Astrocyte (in vitro differentiated cells and primary cell): ENCODE results near the gene CDKAL1. TPM values are rescaled to one million over a fixed set of nuclear protein-coding genes. Genes with fewer than 3 reads are reported as not detected.

Experiments
- DNase-seq: peaks from one replicate; pipeline ENCODE4 v3.0.0-alpha.2; 2010; ENCODE audit warnings: low read depth
- FAIRE-seq: peaks from 2 replicates; lab custom pipeline; 2011; peaks lifted over from hg19 to GRCh38; lab: Jason Lieb, UNC
- H2AFZ ChIP-seq: 2 replicates; pipeline ENCODE4 v1.6.0; 2012; ENCODE audit warnings: low read depth, low read length, inconsistent platforms
- H3K27ac ChIP-seq: 2 replicates; pipeline ENCODE4 v1.5.1; 2011; ENCODE audit warnings: low read depth, low read length, inconsistent platforms
- H3K27me3 ChIP-seq: 2 replicates; pipeline ENCODE4 v1.6.0; 2011; ENCODE audit warnings: low read length, inconsistent platforms; ENCODE audit not compliant: insufficient read depth
- H3K36me3 ChIP-seq: 2 replicates; pipeline ENCODE4 v1.5.1; 2011; ENCODE audit warnings: low read length, inconsistent platforms; ENCODE audit not compliant: insufficient read depth
- H3K4me1 ChIP-seq: 2 replicates; pipeline ENCODE4 v1.5.1; 2011; ENCODE audit warnings: low read length, inconsistent platforms; ENCODE audit not compliant: insufficient read depth
- H3K4me2 ChIP-seq: 2 replicates; pipeline ENCODE4 v1.6.0; 2012; ENCODE audit warnings: low read length, inconsistent platforms
- H3K4me3 ChIP-seq: 2 replicates; pipeline ENCODE4 v1.5.1; 2011; ENCODE audit warnings: low read depth, mild to moderate bottlenecking, low read length, inconsistent platforms; ENCODE audit not compliant: insufficient read depth
- H3K79me2 ChIP-seq: 2 replicates; pipeline ENCODE4 v1.6.0; 2012; ENCODE audit warnings: mild to moderate bottlenecking, low read length, inconsistent platforms; ENCODE audit not compliant: insufficient read depth
- H3K9ac ChIP-seq: 2 replicates; pipeline ENCODE4 v1.6.0; 2012; ENCODE audit warnings: mild to moderate bottlenecking, low read length, inconsistent platforms
- H3K9me3 ChIP-seq: 2 replicates; pipeline ENCODE4 v1.5.1; 2012; ENCODE audit warnings: low read depth, mild to moderate bottlenecking, low read length, inconsistent platforms; ENCODE audit not compliant: insufficient read depth
- H4K20me1 ChIP-seq: 2 replicates; pipeline ENCODE4 v1.6.0; 2012; ENCODE audit warnings: low read length, inconsistent platforms; ENCODE audit not compliant: insufficient read depth
- H3K27ac Mint-ChIP-seq: one replicate; pipeline ENCODE4 v1.8.0; 2021; ENCODE audit warnings: mild to moderate bottlenecking, mixed read lengths; ENCODE audit not compliant: unreplicated experiment
- H3K27me3 Mint-ChIP-seq: one replicate; pipeline ENCODE4 v1.8.0; 2021; ENCODE audit warnings: low read depth, mixed read lengths; ENCODE audit not compliant: unreplicated experiment
- H3K36me3 Mint-ChIP-seq: one replicate; pipeline ENCODE4 v1.8.0; 2021; ENCODE audit warnings: low read depth, mixed read lengths; ENCODE audit not compliant: unreplicated experiment
- H3K4me1 Mint-ChIP-seq: one replicate; pipeline ENCODE4 v1.8.0; 2021; ENCODE audit warnings: low read depth, mixed read lengths; ENCODE audit not compliant: unreplicated experiment
- H3K4me3 Mint-ChIP-seq: one replicate; pipeline ENCODE4 v1.8.0; 2021; ENCODE audit warnings: mild to moderate bottlenecking, moderate library complexity, mixed read lengths; ENCODE audit not compliant: unreplicated experiment
- H3K9me3 Mint-ChIP-seq: one replicate; pipeline ENCODE4 v1.8.0; 2021; ENCODE audit warnings: mild to moderate bottlenecking, mixed read lengths; ENCODE audit not compliant: unreplicated experiment
- EZH2 ChIP-seq: IDR thresholded peaks from 2 replicates; pipeline ENCODE4 v1.6.1; 2012; ENCODE audit warnings: mild to moderate bottlenecking, low read length, inconsistent platforms; ENCODE audit not compliant: insufficient read depth
- total RNA-seq: library from RNA; stranded (reverse); gene quantifications from 2 replicates; pipeline ENCODE4 v1.2.1, GENCODE V29; 2021
- TF ChIP-seq, protein P1 (sequence below): IDR thresholded peaks from 2 replicates; pipeline ENCODE4 v1.5.1; 2011; ENCODE audit warnings: low read depth, mild to moderate bottlenecking, inconsistent platforms, low read length, moderate library complexity; ENCODE audit not compliant: insufficient read depth

The CDKAL1 gene
- total RNA-seq, 1 donor from 2014 or later = 13.7 TPM

GRCh38 chr6:20684474-20684873 lies 150.2 kb downstream of the CDKAL1 start:
- Mint-ChIP-seq H3K36me3 (no peaks in the 10 kb centered on the region), H3K4me1 (peaks cover 16% of the 10 kb centered on the region), H3K4me3 (no peak overlapping the region), H3K27me3 (no peaks in the 10 kb centered on the region), H3K9me3 (no peaks in the 10 kb centered on the region), H3K27ac (no peak overlapping the region)
- H3K4me3 ChIP-seq = no peak overlapping the region
- H2AFZ ChIP-seq = no peak overlapping the region
- no peak overlapping the region for H3K9ac ChIP-seq
- H3K9me3 ChIP-seq = no peaks in the 10 kb centered on the region
- no peaks in the 10 kb centered on the region for H3K36me3 ChIP-seq
- H4K20me1 ChIP-seq = no peaks in the 10 kb centered on the region
- DNase-seq = no peak
- H3K79me2 ChIP-seq = peaks cover 8% of the 10 kb centered on the region
- no peaks in the 10 kb centered on the region for H3K27me3 ChIP-seq
- peaks cover 4% of the 10 kb centered on the region for H3K4me1 ChIP-seq
- no peak overlapping the region for H3K27ac ChIP-seq
- no peak for FAIRE-seq
- H3K4me2 ChIP-seq = no peak overlapping the region
- TF ChIP-seq, protein P1, sequence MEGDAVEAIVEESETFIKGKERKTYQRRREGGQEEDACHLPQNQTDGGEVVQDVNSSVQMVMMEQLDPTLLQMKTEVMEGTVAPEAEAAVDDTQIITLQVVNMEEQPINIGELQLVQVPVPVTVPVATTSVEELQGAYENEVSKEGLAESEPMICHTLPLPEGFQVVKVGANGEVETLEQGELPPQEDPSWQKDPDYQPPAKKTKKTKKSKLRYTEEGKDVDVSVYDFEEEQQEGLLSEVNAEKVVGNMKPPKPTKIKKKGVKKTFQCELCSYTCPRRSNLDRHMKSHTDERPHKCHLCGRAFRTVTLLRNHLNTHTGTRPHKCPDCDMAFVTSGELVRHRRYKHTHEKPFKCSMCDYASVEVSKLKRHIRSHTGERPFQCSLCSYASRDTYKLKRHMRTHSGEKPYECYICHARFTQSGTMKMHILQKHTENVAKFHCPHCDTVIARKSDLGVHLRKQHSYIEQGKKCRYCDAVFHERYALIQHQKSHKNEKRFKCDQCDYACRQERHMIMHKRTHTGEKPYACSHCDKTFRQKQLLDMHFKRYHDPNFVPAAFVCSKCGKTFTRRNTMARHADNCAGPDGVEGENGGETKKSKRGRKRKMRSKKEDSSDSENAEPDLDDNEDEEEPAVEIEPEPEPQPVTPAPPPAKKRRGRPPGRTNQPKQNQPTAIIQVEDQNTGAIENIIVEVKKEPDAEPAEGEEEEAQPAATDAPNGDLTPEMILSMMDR = no peak
- TF ChIP-seq EZH2 = no peak

- Mint-ChIP-seq H3K4me3 (no peak overlapping the region), H3K9me3 (no peaks in the 10 kb centered on the region), H3K36me3 (no peaks in the 10 kb centered on the region), H3K27ac (no peak overlapping the region), H3K4me1 (peaks cover 18% of the 10 kb centered on the region), H3K27me3 (no peaks in the 10 kb centered on the region)
- no peak overlapping the region for H3K27ac ChIP-seq
- no peaks in the 10 kb centered on the region for H4K20me1 ChIP-seq
- H3K36me3 ChIP-seq = no peaks in the 10 kb centered on the region
- DNase-seq (no peak), FAIRE-seq (no peak)
- no peak for TF ChIP-seq EZH2
- TF ChIP-seq, protein P1 = no peak
- H3K4me3 ChIP-seq = no peak overlapping the region
- no peaks in the 10 kb centered on the region for H3K27me3 ChIP-seq
- no peak overlapping the region for H3K9ac ChIP-seq
- H3K4me1 ChIP-seq = peaks cover 4% of the 10 kb centered on the region
- no peak overlapping the region for H2AFZ ChIP-seq
- peaks cover 8% of the 10 kb centered on the region for H3K79me2 ChIP-seq
- H3K9me3 ChIP-seq = no peaks in the 10 kb centered on the region
- no peak overlapping the region for H3K4me2 ChIP-seq
Observed at GRCh38 chr6:20686142-20686541, 151.9 kb downstream of the CDKAL1 start.

GRCh38 chr6:20687494-20687893 lies 153.2 kb downstream of the CDKAL1 start:
- H3K9me3 ChIP-seq = no peaks in the 10 kb centered on the region
- no peak overlapping the region for H2AFZ ChIP-seq
- H3K79me2 ChIP-seq = peaks cover 8% of the 10 kb centered on the region
- H3K9ac ChIP-seq = no peak overlapping the region
- H3K36me3 ChIP-seq = no peaks in the 10 kb centered on the region
- H4K20me1 ChIP-seq = no peaks in the 10 kb centered on the region
- no peak for FAIRE-seq
- no peaks in the 10 kb centered on the region for H3K36me3 Mint-ChIP-seq
- H3K4me3 Mint-ChIP-seq = no peak overlapping the region
- H3K4me2 ChIP-seq = no peak overlapping the region
- TF ChIP-seq, protein P1 = no peak
- TF ChIP-seq EZH2 = no peak
- peaks cover 4% of the 10 kb centered on the region for H3K4me1 ChIP-seq
- no peak overlapping the region for H3K4me3 ChIP-seq
- no peak overlapping the region for H3K27ac Mint-ChIP-seq
- no peak overlapping the region for H3K27ac ChIP-seq
- H3K27me3 Mint-ChIP-seq = no peaks in the 10 kb centered on the region
- DNase-seq = no peak
- peaks cover 18% of the 10 kb centered on the region for H3K4me1 Mint-ChIP-seq
- no peaks in the 10 kb centered on the region for H3K27me3 ChIP-seq
- H3K9me3 Mint-ChIP-seq = no peaks in the 10 kb centered on the region
